Astrocyte (in vitro differentiated cells and primary cell): Measurements from ENCODE around the gene COL11A2. TPM values are rescaled to one million over a fixed set of nuclear protein-coding genes. Genes with fewer than 3 reads are reported as not detected.

ENCODE experiments used
- DNase-seq: peaks from one replicate; pipeline ENCODE4 v3.0.0-alpha.2; 2010; ENCODE audit warnings: low read depth
- FAIRE-seq: peaks from 2 replicates; lab custom pipeline; 2011; peaks lifted over from hg19 to GRCh38; lab: Jason Lieb, UNC
- H2AFZ ChIP-seq: 2 replicates; pipeline ENCODE4 v1.6.0; 2012; ENCODE audit warnings: low read depth, low read length, inconsistent platforms
- H3K27ac ChIP-seq: 2 replicates; pipeline ENCODE4 v1.5.1; 2011; ENCODE audit warnings: low read depth, low read length, inconsistent platforms
- H3K27me3 ChIP-seq: 2 replicates; pipeline ENCODE4 v1.6.0; 2011; ENCODE audit warnings: low read length, inconsistent platforms; ENCODE audit not compliant: insufficient read depth
- H3K36me3 ChIP-seq: 2 replicates; pipeline ENCODE4 v1.5.1; 2011; ENCODE audit warnings: low read length, inconsistent platforms; ENCODE audit not compliant: insufficient read depth
- H3K4me1 ChIP-seq: 2 replicates; pipeline ENCODE4 v1.5.1; 2011; ENCODE audit warnings: low read length, inconsistent platforms; ENCODE audit not compliant: insufficient read depth
- H3K4me2 ChIP-seq: 2 replicates; pipeline ENCODE4 v1.6.0; 2012; ENCODE audit warnings: low read length, inconsistent platforms
- H3K4me3 ChIP-seq: 2 replicates; pipeline ENCODE4 v1.5.1; 2011; ENCODE audit warnings: low read depth, mild to moderate bottlenecking, low read length, inconsistent platforms; ENCODE audit not compliant: insufficient read depth
- H3K79me2 ChIP-seq: 2 replicates; pipeline ENCODE4 v1.6.0; 2012; ENCODE audit warnings: mild to moderate bottlenecking, low read length, inconsistent platforms; ENCODE audit not compliant: insufficient read depth
- H3K9ac ChIP-seq: 2 replicates; pipeline ENCODE4 v1.6.0; 2012; ENCODE audit warnings: mild to moderate bottlenecking, low read length, inconsistent platforms
- H3K9me3 ChIP-seq: 2 replicates; pipeline ENCODE4 v1.5.1; 2012; ENCODE audit warnings: low read depth, mild to moderate bottlenecking, low read length, inconsistent platforms; ENCODE audit not compliant: insufficient read depth
- H4K20me1 ChIP-seq: 2 replicates; pipeline ENCODE4 v1.6.0; 2012; ENCODE audit warnings: low read length, inconsistent platforms; ENCODE audit not compliant: insufficient read depth
- H3K27ac Mint-ChIP-seq: one replicate; pipeline ENCODE4 v1.8.0; 2021; ENCODE audit warnings: mild to moderate bottlenecking, mixed read lengths; ENCODE audit not compliant: unreplicated experiment
- H3K27me3 Mint-ChIP-seq: one replicate; pipeline ENCODE4 v1.8.0; 2021; ENCODE audit warnings: low read depth, mixed read lengths; ENCODE audit not compliant: unreplicated experiment
- H3K36me3 Mint-ChIP-seq: one replicate; pipeline ENCODE4 v1.8.0; 2021; ENCODE audit warnings: low read depth, mixed read lengths; ENCODE audit not compliant: unreplicated experiment
- H3K4me1 Mint-ChIP-seq: one replicate; pipeline ENCODE4 v1.8.0; 2021; ENCODE audit warnings: low read depth, mixed read lengths; ENCODE audit not compliant: unreplicated experiment
- H3K4me3 Mint-ChIP-seq: one replicate; pipeline ENCODE4 v1.8.0; 2021; ENCODE audit warnings: mild to moderate bottlenecking, moderate library complexity, mixed read lengths; ENCODE audit not compliant: unreplicated experiment
- H3K9me3 Mint-ChIP-seq: one replicate; pipeline ENCODE4 v1.8.0; 2021; ENCODE audit warnings: mild to moderate bottlenecking, mixed read lengths; ENCODE audit not compliant: unreplicated experiment
- CTCF ChIP-seq: IDR thresholded peaks from 2 replicates; pipeline ENCODE4 v1.5.1; 2011; ENCODE audit warnings: low read depth, mild to moderate bottlenecking, inconsistent platforms, low read length, moderate library complexity; ENCODE audit not compliant: insufficient read depth
- EZH2 ChIP-seq: IDR thresholded peaks from 2 replicates; pipeline ENCODE4 v1.6.1; 2012; ENCODE audit warnings: mild to moderate bottlenecking, low read length, inconsistent platforms; ENCODE audit not compliant: insufficient read depth
- total RNA-seq: library from RNA; stranded (reverse); gene quantifications from 2 replicates; pipeline ENCODE4 v1.2.1, GENCODE V29; 2021

Gene COL11A2
- total RNA-seq, 1 donor from 2014 or later: 1.3 TPM

DNA sequence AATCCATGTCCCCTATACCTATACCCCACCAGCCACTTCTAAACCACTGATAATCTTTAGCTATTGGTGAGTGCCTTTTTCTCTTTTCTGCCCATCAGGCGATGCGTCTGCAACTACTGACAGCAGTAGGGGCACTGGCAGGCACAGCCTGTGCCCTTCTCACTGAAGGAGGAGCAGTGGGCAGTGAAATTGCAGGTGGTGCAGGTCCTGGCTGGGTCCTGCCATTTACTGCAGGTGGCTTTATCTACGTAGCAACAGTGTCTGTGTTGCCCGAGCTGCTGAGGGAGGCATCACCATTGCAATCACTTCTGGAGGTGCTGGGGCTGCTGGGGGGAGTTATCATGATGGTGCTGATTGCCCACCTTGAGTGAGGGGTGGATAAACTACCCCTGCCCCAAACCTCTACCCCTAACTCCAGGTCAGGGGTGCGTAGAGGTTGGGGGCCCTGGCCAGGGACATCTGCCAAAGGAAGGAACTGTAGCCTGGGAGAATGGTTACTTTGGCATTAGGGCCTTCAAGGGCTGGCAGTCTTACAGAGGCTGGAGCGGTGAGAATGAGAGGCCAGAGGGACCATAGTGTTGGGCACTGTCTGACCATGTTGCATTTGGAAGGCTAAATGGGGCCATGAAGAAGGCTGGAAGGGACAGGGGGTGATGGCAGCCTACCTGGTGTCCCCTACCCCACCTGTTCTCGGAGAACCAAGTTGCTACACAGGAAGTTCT lies 11.3 kb upstream of the COL11A2 start:
- Mint-ChIP-seq H3K27ac (peak overlapping the region; percentile 80), H3K9me3 (peaks cover 5% of the 10 kb centered on the region), H3K27me3 (no peaks in the 10 kb centered on the region), H3K36me3 (peaks cover 24% of the 10 kb centered on the region), H3K4me1 (peaks cover 48% of the 10 kb centered on the region), H3K4me3 (peak overlapping the region; percentile 99)
- peaks cover 64% of the 10 kb centered on the region for H3K4me1 ChIP-seq
- peaks cover 42% of the 10 kb centered on the region for H4K20me1 ChIP-seq
- H3K4me2 ChIP-seq: peak overlapping the region; percentile 96
- no peak for FAIRE-seq
- TF ChIP-seq CTCF: no peak
- TF ChIP-seq EZH2: no peak
- peaks cover 63% of the 10 kb centered on the region for H3K79me2 ChIP-seq
- no peaks in the 10 kb centered on the region for H3K9me3 ChIP-seq
- no peaks in the 10 kb centered on the region for H3K27me3 ChIP-seq
- no peak overlapping the region for H2AFZ ChIP-seq
- no peak for DNase-seq
- H3K27ac ChIP-seq: peak overlapping the region; percentile 96
- peak overlapping the region; percentile 100 for H3K9ac ChIP-seq
- H3K36me3 ChIP-seq: peaks cover 25% of the 10 kb centered on the region
- H3K4me3 ChIP-seq: no peak overlapping the region

DNA sequence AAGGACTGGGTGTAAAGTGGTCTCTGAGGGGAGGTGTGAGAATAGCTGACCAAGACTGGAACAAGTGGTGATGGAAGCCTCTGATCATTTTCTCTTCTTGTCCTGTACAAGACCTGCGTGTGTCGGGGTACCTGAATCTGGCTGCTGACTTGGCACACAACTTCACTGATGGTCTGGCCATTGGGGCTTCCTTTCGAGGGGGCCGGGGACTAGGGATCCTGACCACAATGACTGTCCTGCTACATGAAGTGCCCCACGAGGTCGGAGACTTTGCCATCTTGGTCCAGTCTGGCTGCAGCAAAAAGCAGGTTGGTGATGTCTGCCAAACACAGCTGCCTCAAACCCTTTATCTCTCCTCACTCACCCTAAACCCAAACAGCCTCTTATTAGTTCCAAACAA lies 10.5 kb upstream of the COL11A2 start:
- Histone ChIP-seq H3K27ac (no peak overlapping the region), H3K9me3 (no peaks in the 10 kb centered on the region), H3K36me3 (peaks cover 25% of the 10 kb centered on the region), H3K27me3 (no peaks in the 10 kb centered on the region), H2AFZ (no peak overlapping the region), H3K4me1 (peaks cover 64% of the 10 kb centered on the region), H3K79me2 (peaks cover 67% of the 10 kb centered on the region), H3K4me3 (peak overlapping the region; percentile 98), H4K20me1 (peaks cover 50% of the 10 kb centered on the region), H3K9ac (peak overlapping the region; percentile 100), H3K4me2 (peak overlapping the region; percentile 96)
- Mint-ChIP-seq H3K27ac (peak overlapping the region; percentile 22), H3K9me3 (peaks cover 5% of the 10 kb centered on the region), H3K4me3 (peak overlapping the region; percentile 99), H3K4me1 (peaks cover 48% of the 10 kb centered on the region), H3K36me3 (peaks cover 24% of the 10 kb centered on the region), H3K27me3 (no peaks in the 10 kb centered on the region)
- TF ChIP-seq CTCF: no peak
- no peak for TF ChIP-seq EZH2
- no peak for FAIRE-seq
- DNase-seq: no peak

- Mint-ChIP-seq H3K4me3 (peak overlapping the region; percentile 99), H3K36me3 (peaks cover 30% of the 10 kb centered on the region), H3K4me1 (peaks cover 56% of the 10 kb centered on the region), H3K27me3 (no peaks in the 10 kb centered on the region), H3K27ac (peak overlapping the region; percentile 99), H3K9me3 (peaks cover 5% of the 10 kb centered on the region)
- Histone ChIP-seq H3K9ac (peak overlapping the region; percentile 100), H3K27ac (peak overlapping the region; percentile 100), H3K4me2 (peak overlapping the region; percentile 96), H4K20me1 (peaks cover 58% of the 10 kb centered on the region), H2AFZ (no peak overlapping the region), H3K79me2 (peaks cover 68% of the 10 kb centered on the region), H3K4me1 (peaks cover 57% of the 10 kb centered on the region), H3K36me3 (peaks cover 28% of the 10 kb centered on the region), H3K4me3 (peak overlapping the region; percentile 98), H3K27me3 (no peaks in the 10 kb centered on the region), H3K9me3 (no peaks in the 10 kb centered on the region)
- DNase-seq (no peak), FAIRE-seq (no peak)
- TF ChIP-seq EZH2: no peak
- no peak for TF ChIP-seq CTCF
These were observed 9.7 kb upstream of the COL11A2 start for GRCh38 chr6:33201935-33202334.
